ENCODE results near the gene RIPOR2. TPM values are rescaled to one million over a fixed set of nuclear protein-coding genes. Genes with fewer than 3 reads are reported as not detected.
"Not testable (repeated sequence)": the region's sequence is repeated elsewhere in the genome, so short reads cannot be mapped to it uniquely, and the experiment has no call there.

RIPOR2 gene
- polyA plus RNA-seq, 4 donors: 7.3 to 16.8 (median 7.5) TPM

- peak in 1 of 4 donors; percentile 66 for DNase-seq (ENCODE audit: low read depth in 4 of 4, low spot score in 3 of 4)
These were observed 160.2 kb downstream of the RIPOR2 start for GRCh38 chr6:24775520-24776058.

DNA sequence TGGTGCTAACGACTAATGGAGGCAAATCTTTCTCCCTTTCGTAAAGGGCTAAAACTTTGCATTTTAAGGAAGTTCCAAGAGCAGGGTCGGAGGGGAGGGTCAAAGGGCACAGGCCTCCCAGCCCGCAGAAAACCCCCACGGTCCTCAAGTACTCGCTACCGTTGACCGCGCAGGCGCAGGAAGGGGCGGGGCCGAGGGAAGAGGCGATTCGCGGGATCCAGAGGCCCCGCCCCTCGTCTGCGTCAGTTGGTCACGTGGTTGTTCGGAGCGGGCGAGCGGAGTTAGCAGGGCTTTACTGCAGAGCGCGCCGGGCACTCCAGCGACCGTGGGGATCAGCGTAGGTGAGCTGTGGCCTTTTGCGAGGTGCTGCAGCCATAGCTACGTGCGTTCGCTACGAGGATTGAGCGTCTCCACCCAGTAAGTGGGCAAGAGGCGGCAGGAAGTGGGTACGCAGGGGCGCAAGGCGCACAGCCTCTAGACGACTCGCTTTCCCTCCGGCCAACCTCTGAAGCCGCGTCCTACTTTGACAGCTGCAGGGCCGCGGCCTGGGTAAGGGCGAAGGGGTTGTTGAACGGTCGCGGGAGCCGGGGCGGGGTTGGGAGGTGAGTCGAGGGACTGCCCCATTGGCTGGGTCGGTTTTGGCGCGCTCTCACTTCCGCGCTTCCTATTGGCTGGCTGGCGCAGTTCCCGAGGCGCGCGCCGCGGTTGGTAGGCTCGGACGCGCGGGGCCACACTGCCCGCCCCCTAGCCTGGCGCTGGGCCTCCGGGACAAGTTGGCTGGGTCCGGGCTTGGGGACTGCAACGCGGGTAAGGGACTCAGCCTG lies 160.9 kb downstream of the RIPOR2 start, which contains the start of gene GMNN:
TSS of gene GMNN (plus strand) at position 242 of the 824 bp plus-strand sequence. CDS start 2,310 bp downstream, outside the sequence.
- DNase-seq (ENCODE audit: low read depth in 4 of 4, low spot score in 3 of 4): peak; percentile 87 to 94 (median 90)

- DNase-seq (ENCODE audit: low read depth in 4 of 4, low spot score in 3 of 4): no peak
These were observed 167.4 kb downstream of the RIPOR2 start for GRCh38 chr6:24768361-24768760.

DNA sequence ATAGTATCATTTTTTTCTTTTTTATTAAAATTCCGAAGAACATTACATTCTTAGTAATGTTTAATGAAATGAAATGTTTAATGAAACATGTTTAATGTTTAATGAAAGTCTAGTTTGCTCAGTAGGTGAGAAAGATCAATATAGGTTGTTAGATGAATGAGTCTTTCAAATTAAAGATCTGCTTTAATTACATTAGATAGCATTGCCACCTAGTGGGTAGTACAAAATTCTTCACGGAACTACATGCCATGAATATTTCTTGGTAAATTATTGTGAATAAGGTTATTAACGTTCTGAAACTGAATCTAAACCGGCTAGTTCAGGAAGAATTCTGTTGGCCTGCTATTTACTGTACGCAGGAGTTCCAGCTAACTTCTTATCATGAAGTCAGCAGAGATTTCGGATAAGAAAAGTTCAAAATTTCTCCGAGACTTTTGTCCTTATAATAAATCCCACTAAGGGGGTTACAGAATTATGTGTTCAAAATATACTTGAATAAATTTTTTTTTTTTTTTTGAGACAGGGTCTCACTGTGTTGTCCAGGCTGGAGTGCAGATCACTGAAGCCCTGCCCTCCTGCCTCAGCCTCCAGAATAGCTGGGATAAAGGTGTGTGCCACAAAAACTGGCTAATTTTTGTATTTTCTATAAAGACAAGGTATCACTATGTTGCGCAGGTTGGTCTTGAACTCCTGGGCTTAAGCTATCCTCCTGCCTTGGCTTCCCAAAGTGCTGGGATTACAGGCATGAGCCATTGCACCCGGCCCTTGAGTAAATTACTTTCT lies 168.9 kb downstream of the RIPOR2 start:
- DNase-seq (ENCODE audit: low read depth in 4 of 4, low spot score in 3 of 4): no peak

- DNase-seq (ENCODE audit: low read depth in 4 of 4, low spot score in 3 of 4): not testable (repeated sequence)
These were observed 169.8 kb downstream of the RIPOR2 start for GRCh38 chr6:24765968-24766367.

DNA sequence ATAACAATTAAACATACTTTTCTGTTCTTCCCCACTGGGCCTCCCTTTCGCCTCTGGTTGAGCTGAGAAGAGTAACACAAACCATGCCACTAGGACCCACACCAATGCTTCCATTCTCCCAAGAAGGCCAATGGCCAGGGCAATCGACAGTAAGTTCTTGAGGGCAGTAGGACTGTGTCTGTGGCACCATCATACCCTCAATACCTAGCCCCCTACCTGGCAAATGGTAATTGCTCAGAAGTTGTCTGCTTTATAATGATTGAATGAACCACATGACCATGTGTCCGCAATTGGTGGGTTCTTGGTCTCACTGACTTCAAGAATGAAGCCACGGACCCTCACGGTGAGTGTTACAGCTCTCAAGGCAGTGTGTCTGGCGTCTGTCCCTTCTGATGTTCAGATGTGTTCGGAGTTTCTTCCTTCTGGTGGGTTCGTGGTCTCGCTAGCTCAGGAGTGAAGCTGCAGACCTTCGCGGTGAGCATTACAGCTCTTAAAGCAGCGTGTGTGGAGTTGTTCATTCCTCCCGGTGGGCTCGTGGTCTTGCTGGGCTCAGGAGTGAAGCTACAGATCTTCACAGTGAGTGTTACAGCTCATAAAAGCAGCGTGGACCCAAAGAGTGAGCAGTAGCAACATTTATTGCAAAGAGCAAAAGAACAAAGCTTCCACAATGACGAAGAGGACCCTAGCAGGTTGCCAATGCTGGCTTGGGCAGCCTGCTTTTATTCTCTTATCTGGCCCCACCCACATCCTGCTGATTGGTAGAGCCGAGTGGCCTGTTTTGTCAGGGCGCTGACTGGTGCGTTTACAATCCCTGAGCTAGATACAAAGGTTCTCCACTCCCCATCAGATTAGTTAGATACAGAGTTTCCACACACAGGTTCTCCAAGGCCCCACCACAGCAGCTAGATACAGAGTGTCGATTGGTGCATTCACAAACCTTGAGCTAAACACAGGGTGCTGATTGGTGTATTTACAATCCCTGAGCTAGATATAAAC lies 170.6 kb downstream of the RIPOR2 start:
- DNase-seq (ENCODE audit: low read depth in 4 of 4, low spot score in 3 of 4): not testable (repeated sequence)

DNA sequence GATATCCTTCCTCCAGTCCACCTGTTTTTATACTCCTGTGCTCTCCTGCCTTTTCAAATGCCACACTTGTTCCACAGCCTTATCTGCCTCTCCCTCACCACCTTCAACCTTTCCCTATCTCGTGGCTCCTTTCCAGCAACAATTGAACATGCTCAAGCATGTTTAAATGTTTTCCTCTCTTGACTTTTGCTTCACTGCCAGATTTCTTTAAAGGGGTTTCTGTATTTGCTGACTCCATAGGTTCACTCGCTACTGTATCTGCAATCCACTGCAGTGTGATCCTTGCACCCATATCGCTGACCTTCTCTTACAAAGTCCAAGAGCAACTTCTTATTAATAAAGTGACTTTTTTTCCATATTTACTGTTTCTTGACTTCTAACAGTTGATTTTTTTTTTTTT lies 172.2 kb downstream of the RIPOR2 start:
- no peak for DNase-seq (ENCODE audit: low read depth in 4 of 4, low spot score in 3 of 4)

DNA sequence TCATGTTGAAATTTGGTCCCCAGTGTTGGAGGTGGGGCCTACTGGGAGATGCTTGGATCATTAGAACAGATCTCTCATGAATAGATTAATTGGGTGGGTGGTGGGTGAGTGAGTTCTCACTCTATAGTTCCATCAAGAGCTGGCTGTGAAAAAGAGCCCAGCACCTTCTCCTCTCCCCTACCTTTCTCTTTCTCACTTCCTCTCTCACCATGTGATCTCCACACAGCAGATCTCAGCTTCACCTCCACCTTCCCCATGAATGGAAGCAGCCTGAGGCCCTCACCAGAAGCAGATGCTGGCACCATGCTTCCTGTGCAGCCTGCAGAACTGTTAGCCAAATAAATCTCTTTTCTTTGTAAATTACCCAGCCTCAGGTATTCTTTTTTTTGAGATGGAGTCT lies 173.9 kb downstream of the RIPOR2 start:
- DNase-seq (ENCODE audit: low read depth in 4 of 4, low spot score in 3 of 4): no peak

DNA sequence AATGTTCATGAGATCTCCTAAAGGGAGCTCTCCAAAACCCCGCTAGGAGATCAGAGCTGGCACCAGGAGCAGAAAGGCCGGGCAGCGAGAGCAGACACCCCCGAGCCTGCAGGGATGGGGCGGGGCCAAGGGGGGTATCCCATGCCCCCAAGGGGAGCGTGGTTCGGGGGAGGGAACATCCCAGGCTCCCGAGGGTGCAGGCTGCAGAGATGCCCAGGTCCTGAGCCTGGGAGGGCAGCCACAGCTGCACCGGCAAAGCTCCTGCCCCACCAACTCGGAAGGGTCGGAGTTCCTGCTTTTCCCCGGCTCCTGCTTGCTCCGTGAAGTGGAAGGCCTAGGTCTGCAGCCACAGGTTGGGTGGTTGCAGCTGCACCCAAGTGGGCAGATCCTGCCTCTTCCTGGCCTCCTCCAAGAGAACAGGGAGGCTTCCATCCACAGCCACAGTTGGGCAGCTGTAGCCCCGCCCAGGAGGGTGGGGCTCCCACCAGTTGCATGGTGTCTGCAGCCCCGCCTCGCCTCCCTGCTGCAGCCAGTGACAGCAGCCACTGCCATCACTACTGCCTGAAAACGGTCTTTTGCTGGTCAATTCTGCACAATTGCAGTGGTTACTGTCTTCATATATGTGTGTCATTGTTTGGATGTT lies 174.4 kb downstream of the RIPOR2 start:
- DNase-seq (ENCODE audit: low read depth in 4 of 4, low spot score in 3 of 4): no peak

DNA sequence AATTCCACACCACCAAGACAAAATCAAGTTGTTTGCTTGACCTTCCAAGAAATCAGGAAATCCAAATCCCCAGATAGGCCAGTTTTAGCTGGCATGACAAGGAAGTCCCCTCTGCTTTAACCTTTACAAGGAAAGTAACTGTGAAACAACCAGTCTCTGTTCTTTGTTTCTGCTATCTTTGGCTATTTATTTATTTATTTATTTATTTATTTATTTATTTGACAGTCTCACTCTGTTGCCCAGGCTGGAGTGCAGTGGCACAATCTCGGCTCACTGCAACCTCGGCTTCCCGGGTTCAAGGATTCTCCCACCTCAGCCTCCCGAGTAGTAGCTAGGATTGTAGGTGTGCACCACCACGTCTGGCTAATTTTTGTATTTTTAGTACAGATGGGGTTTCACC lies 175.6 kb downstream of the RIPOR2 start:
- no peak for DNase-seq (ENCODE audit: low read depth in 4 of 4, low spot score in 3 of 4)

DNA sequence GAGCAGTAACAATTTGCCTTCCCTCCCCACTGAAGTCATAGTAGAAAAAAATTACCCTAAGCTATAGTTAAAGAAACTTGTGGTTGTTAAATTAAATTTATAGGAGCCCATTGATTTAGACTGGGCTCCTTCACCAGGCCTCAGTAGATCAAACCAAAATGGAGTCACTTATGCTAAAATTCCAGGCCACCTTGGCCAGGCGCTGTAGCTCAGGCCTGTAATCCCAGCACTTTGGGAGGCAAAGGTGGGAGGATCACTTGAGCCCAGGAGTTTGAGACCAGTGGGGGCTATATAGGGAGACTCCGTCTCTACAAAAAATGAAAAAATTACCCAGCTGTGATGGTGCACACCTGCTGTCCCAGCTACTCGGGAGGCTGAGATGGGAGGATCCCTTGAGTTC lies 176.0 kb downstream of the RIPOR2 start:
- no peak for DNase-seq (ENCODE audit: low read depth in 4 of 4, low spot score in 3 of 4)

GRCh38 chr6:24757611-24758010 lies 178.1 kb downstream of the RIPOR2 start:
- DNase-seq (ENCODE audit: low read depth in 4 of 4, low spot score in 3 of 4): no peak

GRCh38 chr6:24755279-24755678 lies 180.5 kb downstream of the RIPOR2 start:
- DNase-seq (ENCODE audit: low read depth in 4 of 4, low spot score in 3 of 4): no peak

- not testable (repeated sequence) for DNase-seq (ENCODE audit: low read depth in 4 of 4, low spot score in 3 of 4)
These were observed 181.4 kb downstream of the RIPOR2 start for GRCh38 chr6:24754378-24754777.

Other genes starting within 250 kb of the RIPOR2 start
- 100 to 1,000 TPM in 3 of 4 donors, 10 to 100 TPM in 1; 83.4 to 158 (median 143) TPM for gene C6orf62, start 216.8 kb downstream of the RIPOR2 start, polyA plus RNA-seq (ENCODE audit: insufficient read length in 4 of 4)
- gene GMNN, start 161.0 kb downstream of the RIPOR2 start, polyA plus RNA-seq (ENCODE audit: insufficient read length in 4 of 4): 10 to 100 TPM; 29.2 to 64.0 (median 63.4) TPM
- not detected for gene ARMH2, start 137.0 kb downstream of the RIPOR2 start, polyA plus RNA-seq (ENCODE audit: insufficient read length in 4 of 4)